Measurements from ENCODE around the gene HS2ST1. TPM values are rescaled to one million over a fixed set of nuclear protein-coding genes. Genes with fewer than 3 reads are reported as not detected.
"Not testable (repeated sequence)": the region's sequence is repeated elsewhere in the genome, so short reads cannot be mapped to it uniquely, and the experiment has no call there.

HS2ST1 gene
- total RNA-seq, 1 experiment from 2014 or later: 57.2 TPM

DNA sequence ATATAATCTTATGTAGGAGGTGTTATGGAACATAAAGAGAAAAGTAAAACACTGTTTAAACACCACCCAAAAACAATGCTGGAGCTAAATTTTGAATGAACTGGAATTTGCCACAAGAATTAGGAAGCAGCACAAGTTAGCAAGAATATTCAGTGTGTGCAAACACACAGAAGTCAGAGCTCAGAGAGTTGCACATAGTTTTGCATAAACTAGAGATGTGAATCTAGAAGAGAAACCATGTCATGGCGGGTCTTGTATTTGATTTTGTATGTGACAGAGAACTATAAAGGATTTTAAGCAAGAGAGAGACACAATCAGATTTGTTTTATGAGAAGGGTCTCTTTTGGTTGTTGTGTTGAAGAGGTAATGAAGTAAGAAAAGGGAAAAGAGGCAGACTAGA is 38.7 kb upstream of the HS2ST1 start:
- H3K27me3 Mint-ChIP-seq (ENCODE audit: insufficient read depth, unreplicated experiment): no peaks in the 10 kb centered on the region
- BruUV-seq (replicated peaks): no TSS peak
- no peak overlapping the region for H3K27ac Mint-ChIP-seq (ENCODE audit: unreplicated experiment)

DNA sequence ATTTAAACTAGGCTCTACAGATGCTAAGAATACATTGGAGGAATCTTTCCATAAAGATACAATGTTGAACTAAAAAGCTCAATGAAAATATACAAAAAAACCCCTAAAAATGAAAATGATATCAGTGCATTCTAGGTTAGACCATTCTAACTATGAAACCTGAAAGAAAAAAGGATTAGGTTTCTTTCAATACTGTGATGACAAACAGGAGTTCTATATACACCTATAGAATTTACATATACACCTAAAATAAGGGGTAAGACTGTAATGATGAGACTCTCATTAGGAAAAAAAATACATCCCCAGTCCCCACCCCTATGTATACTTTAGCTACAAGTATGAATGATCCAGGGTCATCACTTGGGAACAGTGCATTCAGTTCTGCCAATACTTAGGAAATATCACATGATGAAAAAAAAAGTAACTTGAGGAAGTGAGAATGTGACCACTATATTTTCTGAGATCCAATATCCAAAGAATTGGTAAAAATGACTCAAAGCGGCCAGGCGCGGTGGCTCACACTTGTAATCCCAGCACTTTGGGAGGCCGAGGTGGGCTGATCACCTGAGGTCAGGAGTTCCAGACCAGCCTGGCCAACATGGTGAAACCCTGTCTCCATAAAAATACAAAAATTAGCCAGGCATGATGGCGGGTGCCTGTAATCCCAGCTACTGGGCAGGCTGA is 26.8 kb upstream of the HS2ST1 start:
- TF ChIP-seq, protein P1, sequence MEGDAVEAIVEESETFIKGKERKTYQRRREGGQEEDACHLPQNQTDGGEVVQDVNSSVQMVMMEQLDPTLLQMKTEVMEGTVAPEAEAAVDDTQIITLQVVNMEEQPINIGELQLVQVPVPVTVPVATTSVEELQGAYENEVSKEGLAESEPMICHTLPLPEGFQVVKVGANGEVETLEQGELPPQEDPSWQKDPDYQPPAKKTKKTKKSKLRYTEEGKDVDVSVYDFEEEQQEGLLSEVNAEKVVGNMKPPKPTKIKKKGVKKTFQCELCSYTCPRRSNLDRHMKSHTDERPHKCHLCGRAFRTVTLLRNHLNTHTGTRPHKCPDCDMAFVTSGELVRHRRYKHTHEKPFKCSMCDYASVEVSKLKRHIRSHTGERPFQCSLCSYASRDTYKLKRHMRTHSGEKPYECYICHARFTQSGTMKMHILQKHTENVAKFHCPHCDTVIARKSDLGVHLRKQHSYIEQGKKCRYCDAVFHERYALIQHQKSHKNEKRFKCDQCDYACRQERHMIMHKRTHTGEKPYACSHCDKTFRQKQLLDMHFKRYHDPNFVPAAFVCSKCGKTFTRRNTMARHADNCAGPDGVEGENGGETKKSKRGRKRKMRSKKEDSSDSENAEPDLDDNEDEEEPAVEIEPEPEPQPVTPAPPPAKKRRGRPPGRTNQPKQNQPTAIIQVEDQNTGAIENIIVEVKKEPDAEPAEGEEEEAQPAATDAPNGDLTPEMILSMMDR (IDR thresholded peaks at IDR 0.05; ENCODE audit: insufficient read depth in 1 of 2, low read depth in 1 of 2, low read length in 1 of 2, severe bottlenecking in 1 of 2, unreplicated experiment in 1 of 2): no peak
- no peak for DNase-seq
- no peaks in the 10 kb centered on the region for H3K4me1 Mint-ChIP-seq (ENCODE audit: low read depth, unreplicated experiment)
- no peak overlapping the region for H3K4me3 Mint-ChIP-seq (ENCODE audit: unreplicated experiment)
- intact Hi-C loops (cut with micrococcal nuclease; ENCODE audit: unreplicated experiment): no loop called here
- no peaks in the 10 kb centered on the region for H3K36me3 Mint-ChIP-seq (ENCODE audit: insufficient read depth, unreplicated experiment)
- H3K27ac Mint-ChIP-seq (ENCODE audit: unreplicated experiment): no peak overlapping the region
- ChIA-PET POLR2A (no interaction called here), CTCF (no interaction called here)
- BruUV-seq (replicated peaks): no TSS peak
- Histone ChIP-seq H3K9me3 (no peaks in the 10 kb centered on the region), H3K27me3 (replicated peaks; ENCODE audit: control insufficient read depth, insufficient read depth, low read length) (no peaks in the 10 kb centered on the region), H3K4me1 (no peaks in the 10 kb centered on the region), H3K36me3 (ENCODE audit: control insufficient read depth, insufficient read depth, low read length) (no peaks in the 10 kb centered on the region), H3K4me3 (ENCODE audit: low read depth, low read length) (no peak overlapping the region)
- no peaks in the 10 kb centered on the region for H3K27me3 Mint-ChIP-seq (ENCODE audit: insufficient read depth, unreplicated experiment)
- no peaks in the 10 kb centered on the region for H3K9me3 Mint-ChIP-seq (ENCODE audit: unreplicated experiment)

More for the DNA sequence above, 38.7 kb upstream of the HS2ST1 start:
- H3K4me3 ChIP-seq (ENCODE audit: low read depth, low read length): no peak overlapping the region
- Mint-ChIP-seq H3K4me3 (ENCODE audit: unreplicated experiment) (no peak overlapping the region), H3K9me3 (ENCODE audit: unreplicated experiment) (no peaks in the 10 kb centered on the region), H3K36me3 (ENCODE audit: insufficient read depth, unreplicated experiment) (peaks cover 22% of the 10 kb centered on the region), H3K4me1 (ENCODE audit: low read depth, unreplicated experiment) (no peaks in the 10 kb centered on the region)
- TF ChIP-seq, protein P1 (IDR thresholded peaks at IDR 0.05; ENCODE audit: insufficient read depth in 1 of 2, low read depth in 1 of 2, low read length in 1 of 2, severe bottlenecking in 1 of 2, unreplicated experiment in 1 of 2): no peak
- DNase-seq: no peak
- no peaks in the 10 kb centered on the region for H3K36me3 ChIP-seq (ENCODE audit: control insufficient read depth, insufficient read depth, low read length)
- no peaks in the 10 kb centered on the region for H3K27me3 ChIP-seq (replicated peaks; ENCODE audit: control insufficient read depth, insufficient read depth, low read length)
- CTCF ChIA-PET: no interaction called here
- no peaks in the 10 kb centered on the region for H3K4me1 ChIP-seq
- no peaks in the 10 kb centered on the region for H3K9me3 ChIP-seq
- POLR2A ChIA-PET: no interaction called here
- intact Hi-C loops (cut with micrococcal nuclease; ENCODE audit: unreplicated experiment): no loop called here

DNA sequence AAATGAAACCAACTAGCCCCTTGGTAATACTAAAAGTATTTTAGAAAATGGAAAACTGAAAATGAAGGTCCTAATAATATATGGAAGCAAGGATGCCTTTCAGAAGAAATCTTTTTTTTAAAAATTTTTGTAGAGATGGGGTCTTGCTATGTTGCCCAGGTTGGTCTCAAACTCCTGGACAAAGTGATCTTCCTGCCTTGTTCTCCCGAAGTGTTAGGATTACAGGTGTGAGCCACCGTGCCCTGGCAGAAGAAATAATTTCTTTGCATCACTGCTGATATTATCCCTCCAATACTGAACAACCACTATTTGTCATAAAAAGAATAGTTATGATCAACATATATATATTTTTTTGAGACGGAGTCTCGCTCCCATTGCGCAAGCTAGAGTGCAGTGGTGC is 26.1 kb upstream of the HS2ST1 start:
- no peaks in the 10 kb centered on the region for H3K27me3 ChIP-seq (replicated peaks; ENCODE audit: control insufficient read depth, insufficient read depth, low read length)
- POLR2A ChIA-PET: no interaction called here
- H3K27ac Mint-ChIP-seq (ENCODE audit: unreplicated experiment): no peak overlapping the region
- no peak overlapping the region for H3K4me3 ChIP-seq (ENCODE audit: low read depth, low read length)
- intact Hi-C loops (cut with micrococcal nuclease; ENCODE audit: unreplicated experiment): no loop called here
- CTCF ChIA-PET: no interaction called here
- H3K4me1 Mint-ChIP-seq (ENCODE audit: low read depth, unreplicated experiment): no peaks in the 10 kb centered on the region
- H3K27me3 Mint-ChIP-seq (ENCODE audit: insufficient read depth, unreplicated experiment): no peaks in the 10 kb centered on the region
- H3K9me3 Mint-ChIP-seq (ENCODE audit: unreplicated experiment): no peaks in the 10 kb centered on the region
- H3K36me3 ChIP-seq (ENCODE audit: control insufficient read depth, insufficient read depth, low read length): no peaks in the 10 kb centered on the region
- no peaks in the 10 kb centered on the region for H3K4me1 ChIP-seq
- BruUV-seq (replicated peaks): no TSS peak
- no peaks in the 10 kb centered on the region for H3K36me3 Mint-ChIP-seq (ENCODE audit: insufficient read depth, unreplicated experiment)
- TF ChIP-seq, protein P1 (IDR thresholded peaks at IDR 0.05; ENCODE audit: insufficient read depth in 1 of 2, low read depth in 1 of 2, low read length in 1 of 2, severe bottlenecking in 1 of 2, unreplicated experiment in 1 of 2): no peak
- H3K4me3 Mint-ChIP-seq (ENCODE audit: unreplicated experiment): no peak overlapping the region
- H3K9me3 ChIP-seq: no peaks in the 10 kb centered on the region
- no peak for DNase-seq

DNA sequence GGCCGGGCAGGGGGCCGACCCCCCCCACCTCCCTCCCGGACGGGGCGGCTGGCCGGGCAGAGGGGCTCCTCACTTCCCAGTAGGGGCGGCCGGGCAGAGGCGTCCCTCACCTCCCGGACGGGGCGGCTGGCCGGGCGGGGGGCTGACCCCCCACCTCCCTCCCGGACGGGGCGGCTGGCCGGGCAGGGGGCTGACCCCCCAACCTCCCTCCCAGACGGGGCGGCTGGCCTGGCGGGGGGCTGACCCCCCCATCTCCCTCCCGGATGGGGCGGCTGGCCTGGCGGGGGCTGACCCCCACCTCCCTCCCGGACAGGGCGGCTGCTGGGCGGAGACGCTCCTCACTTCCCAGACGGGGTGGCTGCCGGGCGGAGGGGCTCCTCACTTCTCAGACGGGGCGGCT is 15.0 kb upstream of the HS2ST1 start:
- POLR2A ChIA-PET; H3K4me3 Mint-ChIP-seq (ENCODE audit: unreplicated experiment); H3K27ac Mint-ChIP-seq (ENCODE audit: unreplicated experiment); intact Hi-C loops (cut with micrococcal nuclease; ENCODE audit: unreplicated experiment); CTCF ChIA-PET; BruUV-seq (replicated peaks); H3K9me3 Mint-ChIP-seq (ENCODE audit: unreplicated experiment); H3K4me1 ChIP-seq; H3K4me1 Mint-ChIP-seq (ENCODE audit: low read depth, unreplicated experiment); DNase-seq; H3K36me3 ChIP-seq (ENCODE audit: control insufficient read depth, insufficient read depth, low read length); H3K27me3 ChIP-seq (replicated peaks; ENCODE audit: control insufficient read depth, insufficient read depth, low read length); H3K27me3 Mint-ChIP-seq (ENCODE audit: insufficient read depth, unreplicated experiment); H3K4me3 ChIP-seq (ENCODE audit: low read depth, low read length); H3K9me3 ChIP-seq: not testable (repeated sequence)
- peaks cover 21% of the 10 kb centered on the region for H3K36me3 Mint-ChIP-seq (ENCODE audit: insufficient read depth, unreplicated experiment)

All from Caco-2 (cell line).